ENCODE data around the gene ITPA.

ITPA gene

DNA sequence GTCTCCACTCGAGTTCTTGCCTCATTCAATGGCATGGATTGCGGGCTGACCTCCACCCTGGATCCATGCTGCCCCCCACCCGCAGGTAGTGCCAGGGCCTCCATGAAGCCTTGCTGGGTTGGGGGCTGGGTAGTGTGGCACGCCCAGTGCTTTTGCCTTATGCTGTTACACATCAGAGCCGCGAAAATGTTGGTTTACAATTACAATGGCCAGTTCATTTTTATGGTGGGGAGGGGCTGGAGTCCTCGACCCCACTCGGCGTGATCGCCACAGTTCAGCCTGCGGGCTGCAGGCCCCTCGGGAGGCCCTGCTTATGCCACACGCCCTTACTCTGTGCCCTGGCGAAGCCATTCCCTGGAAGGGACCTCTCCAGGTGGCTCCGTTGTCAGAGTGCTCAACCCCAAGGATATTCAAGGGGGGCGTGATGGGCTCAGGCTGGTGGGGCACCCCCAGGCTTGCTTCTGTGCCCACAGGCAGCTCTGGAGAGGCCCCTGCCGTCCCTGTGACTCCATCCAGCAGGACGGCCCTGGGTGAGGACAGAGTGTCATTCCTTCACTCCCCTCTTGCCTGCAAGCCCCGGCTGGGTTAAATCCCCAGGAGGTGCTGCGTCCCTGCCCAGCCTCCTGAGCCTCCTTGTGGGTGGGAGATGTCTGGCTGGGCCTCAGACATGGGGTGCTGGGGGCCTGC, 14.8 kb downstream of the ITPA start:
- Histone ChIP-seq H3K4me2 (no peak overlapping the region), H3K4me3 (IDR thresholded peaks at IDR 0.05; ENCODE audit: insufficient read depth, low read depth, low read length) (no peak overlapping the region), H3K36me3 (ENCODE audit: insufficient read depth) (no peaks in the 10 kb centered on the region)

DNA sequence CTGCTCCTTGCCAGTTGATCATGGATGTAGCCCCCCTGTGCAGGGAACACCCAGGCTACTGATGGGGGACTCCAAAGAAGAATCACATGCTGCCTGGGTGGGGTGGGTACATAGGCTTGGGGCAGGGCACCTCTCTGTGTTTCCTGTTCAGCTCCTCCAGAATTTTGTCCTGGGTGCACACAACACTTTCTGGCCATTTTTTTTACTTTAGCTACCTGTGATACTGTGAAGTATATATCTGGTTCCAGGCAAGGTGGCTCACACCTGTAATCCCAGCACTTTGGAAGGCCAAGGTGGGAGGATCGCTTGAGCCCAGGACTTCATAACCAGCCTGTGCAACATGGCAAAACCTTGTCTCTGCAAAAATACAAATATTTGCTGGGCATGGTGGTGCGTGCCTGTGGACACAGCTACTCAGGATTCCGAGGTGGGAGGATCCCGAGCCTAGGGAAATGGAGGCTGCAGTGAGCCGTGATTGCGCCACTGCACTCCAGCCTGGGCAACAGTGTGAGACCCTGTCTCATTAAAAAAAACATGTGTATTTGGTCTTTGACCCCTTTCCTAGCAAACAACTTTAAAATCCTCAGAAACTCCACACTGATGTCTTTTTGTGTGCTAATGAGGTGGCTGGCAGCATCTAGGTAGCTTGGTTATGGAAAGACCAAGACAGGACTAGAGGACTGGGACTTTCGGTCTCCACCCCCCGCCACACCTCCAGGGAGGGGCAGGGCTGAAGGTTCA, 15.6 kb downstream of the ITPA start:
- no peak overlapping the region for H3K4me2 ChIP-seq
- TF ChIP-seq, protein P1, sequence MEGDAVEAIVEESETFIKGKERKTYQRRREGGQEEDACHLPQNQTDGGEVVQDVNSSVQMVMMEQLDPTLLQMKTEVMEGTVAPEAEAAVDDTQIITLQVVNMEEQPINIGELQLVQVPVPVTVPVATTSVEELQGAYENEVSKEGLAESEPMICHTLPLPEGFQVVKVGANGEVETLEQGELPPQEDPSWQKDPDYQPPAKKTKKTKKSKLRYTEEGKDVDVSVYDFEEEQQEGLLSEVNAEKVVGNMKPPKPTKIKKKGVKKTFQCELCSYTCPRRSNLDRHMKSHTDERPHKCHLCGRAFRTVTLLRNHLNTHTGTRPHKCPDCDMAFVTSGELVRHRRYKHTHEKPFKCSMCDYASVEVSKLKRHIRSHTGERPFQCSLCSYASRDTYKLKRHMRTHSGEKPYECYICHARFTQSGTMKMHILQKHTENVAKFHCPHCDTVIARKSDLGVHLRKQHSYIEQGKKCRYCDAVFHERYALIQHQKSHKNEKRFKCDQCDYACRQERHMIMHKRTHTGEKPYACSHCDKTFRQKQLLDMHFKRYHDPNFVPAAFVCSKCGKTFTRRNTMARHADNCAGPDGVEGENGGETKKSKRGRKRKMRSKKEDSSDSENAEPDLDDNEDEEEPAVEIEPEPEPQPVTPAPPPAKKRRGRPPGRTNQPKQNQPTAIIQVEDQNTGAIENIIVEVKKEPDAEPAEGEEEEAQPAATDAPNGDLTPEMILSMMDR (conservative IDR thresholded peaks at IDR 0.05; ENCODE audit: low read depth, low read length) = no peak
- H3K27ac ChIP-seq = no peak overlapping the region
- H4K20me1 ChIP-seq (ENCODE audit: insufficient read depth) = no peaks in the 10 kb centered on the region
- no peaks in the 10 kb centered on the region for H3K4me1 ChIP-seq (ENCODE audit: low read depth, poor library complexity, severe bottlenecking)
- H2AFZ ChIP-seq (ENCODE audit: low read depth) = no peak overlapping the region
- H3K36me3 ChIP-seq (ENCODE audit: insufficient read depth) = no peaks in the 10 kb centered on the region
- no peaks in the 10 kb centered on the region for H3K79me2 ChIP-seq (ENCODE audit: insufficient read depth, low read depth)
- H3K9ac ChIP-seq = no peak overlapping the region
- H3K4me3 ChIP-seq (IDR thresholded peaks at IDR 0.05; ENCODE audit: insufficient read depth, low read depth, low read length) = no peak overlapping the region
- no peaks in the 10 kb centered on the region for H3K27me3 ChIP-seq (ENCODE audit: insufficient read depth, low read depth)

More for the DNA sequence above, 14.8 kb downstream of the ITPA start:
- H3K79me2 ChIP-seq (ENCODE audit: insufficient read depth, low read depth) = no peaks in the 10 kb centered on the region
- TF ChIP-seq, protein P1 (conservative IDR thresholded peaks at IDR 0.05; ENCODE audit: low read depth, low read length) = no peak
- H3K27ac ChIP-seq = no peak overlapping the region
- no peaks in the 10 kb centered on the region for H4K20me1 ChIP-seq (ENCODE audit: insufficient read depth)
- H3K9ac ChIP-seq = no peak overlapping the region
- no peaks in the 10 kb centered on the region for H3K27me3 ChIP-seq (ENCODE audit: insufficient read depth, low read depth)
- H3K4me1 ChIP-seq (ENCODE audit: low read depth, poor library complexity, severe bottlenecking) = no peaks in the 10 kb centered on the region
- H2AFZ ChIP-seq (ENCODE audit: low read depth) = no peak overlapping the region

GRCh38 chr20:3226093-3226492, 16.8 kb downstream of the ITPA start:
- no peaks in the 10 kb centered on the region for H4K20me1 ChIP-seq (ENCODE audit: insufficient read depth)
- H3K4me1 ChIP-seq (ENCODE audit: low read depth, poor library complexity, severe bottlenecking) = no peaks in the 10 kb centered on the region
- TF ChIP-seq, protein P1 (conservative IDR thresholded peaks at IDR 0.05; ENCODE audit: low read depth, low read length) = no peak
- H3K4me2 ChIP-seq = no peak overlapping the region
- no peak overlapping the region for H2AFZ ChIP-seq (ENCODE audit: low read depth)
- H3K9ac ChIP-seq = no peak overlapping the region
- no peaks in the 10 kb centered on the region for H3K79me2 ChIP-seq (ENCODE audit: insufficient read depth, low read depth)
- H3K4me3 ChIP-seq (IDR thresholded peaks at IDR 0.05; ENCODE audit: insufficient read depth, low read depth, low read length) = no peak overlapping the region
- H3K27ac ChIP-seq = no peak overlapping the region
- no peaks in the 10 kb centered on the region for H3K36me3 ChIP-seq (ENCODE audit: insufficient read depth)
- H3K27me3 ChIP-seq (ENCODE audit: insufficient read depth, low read depth) = no peaks in the 10 kb centered on the region

DNA sequence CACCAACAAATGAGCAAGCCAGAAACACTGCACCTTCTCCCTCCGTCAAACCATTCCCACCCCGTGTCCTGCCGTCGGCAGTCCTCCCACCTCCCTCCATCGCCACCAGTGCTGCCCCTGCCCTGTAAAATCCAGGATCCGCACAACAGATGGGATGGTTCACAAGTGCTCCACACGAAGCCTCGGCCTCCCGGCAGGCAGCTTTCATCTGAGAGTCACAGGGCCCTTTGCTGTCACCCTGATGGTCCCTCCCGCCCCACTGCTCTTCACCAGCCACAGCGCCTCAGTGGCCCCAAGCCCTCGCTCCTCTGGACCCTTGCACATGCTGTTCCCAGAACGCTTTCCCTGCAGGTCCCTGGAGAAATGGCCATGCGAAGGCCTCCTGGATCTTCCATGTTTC, 17.6 kb downstream of the ITPA start:
- Histone ChIP-seq H3K4me3 (IDR thresholded peaks at IDR 0.05; ENCODE audit: insufficient read depth, low read depth, low read length) (no peak overlapping the region), H3K79me2 (ENCODE audit: insufficient read depth, low read depth) (no peaks in the 10 kb centered on the region), H3K27ac (no peak overlapping the region), H2AFZ (ENCODE audit: low read depth) (no peak overlapping the region), H3K27me3 (ENCODE audit: insufficient read depth, low read depth) (no peaks in the 10 kb centered on the region), H3K4me2 (no peak overlapping the region), H3K9ac (no peak overlapping the region), H4K20me1 (ENCODE audit: insufficient read depth) (no peaks in the 10 kb centered on the region), H3K4me1 (ENCODE audit: low read depth, poor library complexity, severe bottlenecking) (no peaks in the 10 kb centered on the region), H3K36me3 (ENCODE audit: insufficient read depth) (no peaks in the 10 kb centered on the region)
- TF ChIP-seq, protein P1 (conservative IDR thresholded peaks at IDR 0.05; ENCODE audit: low read depth, low read length) = no peak

All from KMS-11 (cell line).